Stimulated activated CD4-positive, alpha-beta T cell treated with anti-CD3 and anti-CD28 coated beads, Interleukin-2, amount 100 ng/mL, for 24 hours (primary cell): ENCODE data around the gene AGMAT.
A peak's percentile ranks its signal among the peaks of the same experiment; 100 is the strongest.

Experiments
- DNase-seq, 2 donors: peaks; one replicate each; pipeline ENCODE4 v3.0.0-alpha.2; 2020

The AGMAT gene, protein sequence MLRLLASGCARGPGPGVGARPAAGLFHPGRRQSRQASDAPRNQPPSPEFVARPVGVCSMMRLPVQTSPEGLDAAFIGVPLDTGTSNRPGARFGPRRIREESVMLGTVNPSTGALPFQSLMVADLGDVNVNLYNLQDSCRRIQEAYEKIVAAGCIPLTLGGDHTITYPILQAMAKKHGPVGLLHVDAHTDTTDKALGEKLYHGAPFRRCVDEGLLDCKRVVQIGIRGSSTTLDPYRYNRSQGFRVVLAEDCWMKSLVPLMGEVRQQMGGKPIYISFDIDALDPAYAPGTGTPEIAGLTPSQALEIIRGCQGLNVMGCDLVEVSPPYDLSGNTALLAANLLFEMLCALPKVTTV

DNA sequence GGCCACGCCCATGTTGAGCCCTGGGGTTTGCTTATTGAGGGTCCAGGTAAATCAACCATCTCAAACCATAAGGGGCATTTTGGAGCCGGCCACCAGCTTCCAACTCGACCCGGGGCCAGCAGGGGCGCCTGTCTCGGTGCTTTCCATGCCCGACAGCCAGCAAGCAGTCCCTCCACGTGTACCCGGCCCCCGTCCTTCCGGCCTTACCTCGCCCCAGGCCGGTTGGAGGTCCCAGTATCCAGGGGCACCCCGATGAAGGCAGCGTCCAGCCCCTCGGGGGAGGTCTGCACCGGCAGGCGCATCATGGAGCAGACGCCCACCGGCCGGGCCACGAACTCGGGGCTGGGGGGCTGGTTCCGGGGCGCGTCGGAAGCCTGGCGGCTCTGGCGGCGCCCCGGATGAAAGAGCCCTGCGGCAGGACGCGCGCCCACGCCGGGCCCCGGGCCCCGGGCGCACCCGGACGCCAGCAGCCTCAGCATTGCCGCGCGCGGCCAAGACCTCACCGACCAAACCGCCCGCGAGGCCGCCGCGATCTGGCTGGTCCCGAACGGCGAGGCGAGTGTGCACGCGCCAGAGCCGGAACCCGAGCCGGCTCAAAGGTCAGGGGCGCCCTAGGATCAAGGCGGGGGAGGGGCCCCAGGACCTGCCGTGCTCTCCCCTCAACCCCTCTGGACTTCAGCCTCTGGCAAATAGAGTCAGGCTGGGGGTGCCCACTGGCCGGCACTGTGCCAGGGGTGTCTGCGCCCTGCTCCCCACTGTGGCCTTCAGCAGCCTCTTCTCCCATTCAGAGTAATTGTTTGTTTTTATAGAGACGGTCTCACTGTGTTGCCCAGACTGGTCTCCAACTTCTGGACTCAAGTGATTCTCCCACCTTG is at the start of gene AGMAT:
Gene AGMAT, minus strand, starts transcription at position 563 of the 875 bp plus-strand sequence. Its CDS starts 84 bp downstream, at position 479.
- DNase-seq = peak; percentile 71 to 74

DNA sequence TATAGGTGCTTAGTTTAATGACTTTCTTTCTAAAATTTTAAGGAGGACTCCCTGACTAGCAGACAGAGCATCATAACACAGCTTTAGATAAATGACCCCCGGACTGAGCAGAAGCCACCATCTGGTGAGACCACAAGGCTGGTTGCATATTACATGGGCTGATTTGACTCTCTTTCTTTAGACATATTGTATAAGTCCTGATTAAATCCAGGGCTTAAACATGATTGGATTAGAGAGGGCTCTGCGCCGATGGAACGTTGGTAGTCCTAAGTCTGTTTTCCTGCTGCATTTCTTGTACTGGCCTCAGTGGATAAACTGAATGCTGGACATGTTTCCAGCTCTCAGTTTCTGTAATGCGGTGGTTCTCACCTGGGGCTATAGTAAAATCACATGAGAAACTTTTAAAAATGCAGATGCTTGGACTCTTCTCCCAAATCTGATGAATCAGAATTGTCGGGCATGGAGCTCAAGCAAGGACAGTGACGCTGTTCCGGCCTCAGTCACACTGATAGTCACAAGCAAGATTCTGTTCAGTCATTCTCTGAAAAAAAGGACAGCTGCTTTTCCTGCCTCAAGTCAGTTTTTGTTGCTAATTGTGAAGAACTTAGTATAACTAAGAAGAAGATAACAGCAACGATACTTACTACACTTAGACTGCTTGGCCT is 49.0 kb upstream of the AGMAT start:
- no peak for DNase-seq

GRCh38 chr1:15628003-15628402 is 43.2 kb upstream of the AGMAT start:
- DNase-seq = no peak

GRCh38 chr1:15627343-15627988 is 42.6 kb upstream of the AGMAT start:
- no peak for DNase-seq

DNA sequence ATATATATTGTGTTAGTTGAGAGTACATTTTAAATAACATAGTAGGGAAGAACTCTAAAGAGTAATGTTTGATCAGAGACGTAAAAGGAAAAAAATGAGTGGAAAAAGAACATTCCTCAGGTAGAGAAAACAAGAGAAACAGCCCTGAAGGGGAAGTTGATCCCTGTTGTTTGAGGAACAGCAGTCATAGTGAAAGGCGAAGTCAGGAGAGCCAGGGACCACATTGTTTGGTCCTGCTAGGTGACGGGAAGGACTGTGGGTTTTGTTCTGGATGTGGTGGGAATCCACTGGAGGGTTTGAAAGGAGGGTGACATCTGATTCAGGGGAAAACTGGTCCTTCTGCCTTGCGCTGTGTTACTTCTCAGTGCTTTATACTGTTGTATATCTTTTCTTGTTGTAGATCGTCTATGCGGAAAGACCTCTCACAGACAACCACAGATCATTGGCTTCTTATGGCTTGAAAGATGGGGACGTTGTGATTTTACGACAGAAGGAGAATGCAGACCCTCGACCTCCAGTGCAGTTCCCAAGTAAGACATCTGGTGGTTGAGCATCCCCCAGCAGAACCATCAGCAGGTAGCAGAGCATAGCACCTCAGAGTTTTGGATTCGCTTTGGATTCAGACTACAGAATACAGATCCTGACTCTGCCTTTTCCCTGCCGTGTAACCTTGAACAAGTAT is 41.6 kb upstream of the AGMAT start:
- DNase-seq = no peak

DNA sequence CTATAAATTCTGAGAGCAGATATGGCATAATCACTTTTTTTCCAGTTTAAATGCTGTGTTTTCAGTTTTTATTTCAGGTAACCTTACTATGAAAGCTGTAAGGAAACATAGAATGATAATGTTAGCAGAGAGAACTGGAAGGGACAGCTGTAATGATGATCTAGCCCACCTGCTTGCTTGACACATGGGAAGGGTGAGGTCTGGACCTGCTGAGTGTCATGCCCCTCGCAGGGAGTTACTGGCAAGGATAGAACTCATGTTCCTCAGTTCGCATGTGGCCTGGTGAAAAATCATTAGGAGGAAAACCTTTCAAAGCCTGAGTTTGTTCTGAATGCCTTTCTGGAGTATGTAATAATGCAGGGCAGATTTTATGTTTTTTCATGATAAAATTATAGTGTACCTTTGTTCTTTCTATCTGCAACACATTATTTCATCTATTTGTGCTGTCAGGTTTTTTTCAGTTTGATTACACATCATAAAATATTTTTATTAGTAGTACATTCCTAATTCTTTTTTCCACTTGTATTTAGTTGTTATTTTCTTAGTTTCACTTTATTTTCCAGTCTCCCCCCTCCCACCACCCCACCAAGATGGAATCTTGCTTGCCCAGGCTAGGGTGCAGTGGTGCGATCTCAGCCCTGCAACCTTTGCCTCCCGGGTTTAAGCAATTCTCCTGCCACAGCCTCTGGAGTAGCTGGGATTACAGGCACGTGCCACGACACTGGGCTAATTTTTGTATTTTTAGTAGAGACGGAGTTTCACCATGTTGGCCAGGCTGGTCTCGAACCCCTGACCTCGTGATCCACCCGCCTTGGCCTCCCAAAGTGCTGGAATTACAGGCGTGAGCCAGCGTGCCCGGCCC is 40.4 kb upstream of the AGMAT start:
- no peak for DNase-seq

- DNase-seq = no peak
These were observed 39.4 kb upstream of the AGMAT start for GRCh38 chr1:15624133-15624714.

DNA sequence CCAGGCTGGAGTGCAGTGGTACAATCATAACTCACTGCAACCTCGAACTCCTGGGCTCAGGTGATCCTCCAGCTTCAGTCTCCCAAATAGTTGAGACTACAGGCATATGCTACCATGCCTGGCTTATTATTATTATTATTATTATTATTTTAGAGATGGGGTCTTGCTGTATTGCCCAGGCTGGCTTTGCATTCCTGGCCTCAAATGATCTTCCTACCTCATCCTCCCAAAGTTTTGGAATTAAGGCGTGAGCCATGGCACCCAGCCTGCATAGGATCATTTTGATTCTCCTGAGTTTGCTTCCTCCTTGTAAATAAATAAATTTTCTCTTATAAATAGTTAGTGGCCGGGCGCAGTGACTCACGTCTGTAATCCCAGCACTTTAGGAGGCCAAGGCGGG is 38.6 kb upstream of the AGMAT start:
- DNase-seq = no peak

DNA sequence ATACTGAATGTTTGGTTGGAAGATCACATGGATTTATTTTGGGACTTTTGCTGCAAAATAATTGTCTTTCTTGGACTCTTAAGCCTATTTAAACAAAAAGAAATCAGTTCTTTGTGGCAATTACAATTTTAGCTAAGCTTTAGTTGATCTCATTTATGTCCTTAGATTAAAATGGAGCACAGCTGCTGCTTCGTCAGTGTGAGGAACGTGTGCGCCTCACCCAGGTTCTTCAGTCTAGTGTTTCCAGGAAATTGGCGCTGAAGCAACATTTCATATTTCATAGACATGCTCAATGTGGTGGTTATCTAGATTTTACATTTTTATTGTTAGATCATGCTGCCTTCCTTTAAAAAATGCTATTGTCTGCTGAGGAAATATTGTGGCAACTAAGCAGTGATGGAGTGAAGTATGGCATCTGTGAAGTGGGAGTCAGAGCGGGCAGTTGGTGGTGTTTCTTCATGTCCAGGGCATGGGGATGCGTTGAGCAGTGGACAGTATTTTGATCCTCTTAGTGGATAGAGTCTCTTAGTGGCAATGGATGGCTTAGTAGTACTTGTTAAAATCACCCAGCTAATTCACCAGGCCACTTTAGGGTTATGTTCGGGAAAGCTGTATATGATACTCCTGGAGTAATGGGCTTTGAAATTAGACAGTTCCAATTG is 38.0 kb upstream of the AGMAT start:
- no peak for DNase-seq

DNA sequence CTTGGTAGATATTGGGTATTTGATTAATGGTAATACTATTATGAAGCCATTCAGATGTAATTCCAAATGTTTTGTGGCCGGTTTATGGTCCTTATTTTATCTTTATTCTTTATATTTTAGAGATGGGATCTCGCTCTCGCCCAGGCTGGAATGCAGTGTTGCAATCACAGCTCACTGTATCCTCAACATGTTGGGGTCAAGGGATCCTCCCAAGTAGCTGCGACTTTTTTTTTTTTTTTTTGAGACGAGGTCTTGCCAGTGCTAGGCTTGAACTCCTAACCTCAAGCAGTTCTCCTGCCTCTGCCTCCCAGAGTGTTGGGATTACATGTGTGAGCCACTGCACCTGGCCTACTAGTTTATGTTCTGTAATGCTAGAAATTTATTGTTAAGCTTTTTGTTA is 37.1 kb upstream of the AGMAT start:
- DNase-seq = no peak

DNA sequence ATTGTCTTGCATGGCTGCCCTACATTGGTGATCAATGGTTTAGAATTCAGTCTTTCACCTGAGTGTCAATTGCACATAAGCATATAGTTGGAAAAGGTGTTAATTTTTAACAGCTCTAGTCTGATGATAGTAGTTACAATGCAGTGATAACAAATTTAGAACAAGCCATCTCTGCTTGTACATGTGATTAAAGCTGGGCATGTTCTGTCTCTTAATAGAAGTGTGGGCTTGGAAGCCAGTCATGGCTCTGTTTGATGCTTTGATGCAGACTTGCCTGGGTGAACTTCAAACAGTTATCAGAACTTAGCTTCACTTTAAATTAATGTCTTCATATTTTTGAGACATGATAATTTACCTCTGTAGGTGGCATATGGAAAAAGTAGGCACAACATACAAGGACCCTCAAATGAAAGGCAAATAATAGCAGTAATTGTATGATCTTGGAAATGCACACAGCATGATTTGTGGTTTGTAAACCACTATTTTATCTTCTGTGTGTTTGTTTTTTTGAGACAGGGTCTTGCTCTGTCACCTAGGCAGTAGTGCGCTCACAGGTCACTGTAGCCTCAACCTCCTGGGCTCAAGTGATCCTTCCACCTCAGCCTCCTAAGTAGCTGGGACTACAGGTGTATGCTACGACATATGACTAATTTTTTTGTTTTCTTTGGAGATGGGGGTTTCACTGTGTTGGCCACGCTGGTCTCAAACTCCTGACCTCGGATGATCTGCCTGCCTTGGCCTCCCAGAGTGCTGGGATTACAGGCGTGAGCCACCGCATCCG is 36.2 kb upstream of the AGMAT start:
- DNase-seq = no peak

DNA sequence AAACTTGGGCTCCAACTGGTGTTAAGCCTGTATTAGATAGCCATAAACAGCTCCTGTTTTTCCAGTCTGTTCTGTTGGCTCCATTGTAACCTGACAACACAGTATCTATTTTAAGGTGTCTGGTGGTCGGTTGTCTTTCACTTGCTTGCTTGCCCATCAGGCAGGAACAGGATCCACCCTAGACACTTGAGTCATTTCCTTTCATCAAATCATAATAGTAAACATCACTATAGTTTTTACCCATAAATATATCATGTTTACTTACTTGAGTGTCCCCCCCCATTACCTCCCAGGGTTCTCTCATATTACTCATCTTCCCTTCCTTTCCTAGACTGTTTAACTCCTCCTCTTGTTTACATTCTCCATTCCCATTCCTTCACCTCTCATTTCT is 35.3 kb upstream of the AGMAT start:
- no peak for DNase-seq

GRCh38 chr1:15618655-15619525 is 34.0 kb upstream of the AGMAT start:
- DNase-seq = no peak

DNA sequence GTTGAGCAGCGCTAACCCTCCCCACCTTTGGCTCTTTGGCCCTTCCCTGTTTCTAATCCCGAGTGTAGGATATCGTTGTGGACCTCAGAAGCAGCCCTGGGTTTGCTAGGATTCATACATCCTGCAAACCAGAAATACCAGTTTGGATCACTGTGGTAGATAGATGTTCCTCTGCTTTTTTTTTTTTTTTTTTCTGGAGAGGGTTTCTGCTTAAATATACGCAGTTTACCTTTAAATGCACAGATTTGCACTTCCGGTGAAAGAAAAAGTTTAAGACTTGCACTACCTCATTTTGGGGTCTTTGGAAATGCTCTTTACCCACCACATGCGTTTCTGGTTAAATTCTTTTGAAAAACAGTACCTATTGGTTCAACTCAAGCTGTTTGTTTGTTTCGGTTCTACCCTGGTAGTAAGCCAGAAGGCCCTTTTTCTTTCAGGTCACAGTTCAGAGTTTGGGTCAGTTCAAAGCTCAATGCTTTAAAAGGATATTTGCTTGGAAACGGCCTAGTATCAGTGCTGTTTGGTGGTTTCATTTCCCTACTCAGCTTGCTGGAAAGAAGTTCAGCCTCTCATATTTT is 33.3 kb upstream of the AGMAT start:
- no peak for DNase-seq

GRCh38 chr1:15617173-15618076 is 32.6 kb upstream of the AGMAT start, which contains the start of gene DDI2:
Gene DDI2 (plus strand): TSS chr1:15617458. CDS start chr1:15617671, 213 bp downstream.
- peak; percentile 93 to 94 for DNase-seq

DNA sequence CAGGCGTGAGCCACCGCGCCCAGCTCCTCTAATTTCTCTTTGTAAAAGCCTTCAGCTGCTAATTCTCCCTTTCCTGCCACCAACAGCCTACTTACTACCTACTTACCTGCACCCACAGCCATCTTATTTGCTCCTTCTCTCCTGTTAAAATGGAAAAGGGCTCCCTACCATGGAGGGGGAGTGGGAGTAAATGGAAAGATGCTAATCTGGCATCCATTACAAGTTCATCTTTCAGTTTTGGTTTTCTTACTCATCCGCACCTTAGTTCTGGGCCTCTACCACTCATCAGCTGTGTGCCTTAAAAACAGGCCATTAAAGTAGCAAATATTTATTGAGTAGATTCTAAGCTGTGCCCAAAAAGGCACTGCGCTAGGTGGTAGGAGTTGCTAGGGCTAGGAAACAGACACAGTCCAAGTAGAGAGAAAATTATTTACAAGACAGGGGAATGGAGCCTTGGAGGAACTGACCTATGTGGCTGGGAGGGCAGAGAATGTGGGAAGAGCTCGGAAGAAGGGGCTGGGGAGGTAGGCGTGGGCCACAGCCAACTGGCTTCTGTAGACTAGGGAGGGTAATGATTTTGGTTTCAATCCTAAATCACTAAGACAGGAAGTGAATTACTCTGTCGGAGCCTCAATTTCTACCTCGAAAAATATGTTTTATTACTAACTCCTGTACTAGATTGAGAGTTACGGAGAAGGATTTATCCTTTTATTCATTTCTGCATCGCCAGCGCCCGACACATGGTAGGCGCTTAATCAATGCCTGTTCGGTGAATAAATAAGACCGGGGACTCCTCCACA is 31.7 kb upstream of the AGMAT start:
- DNase-seq = peak in 1 of 2 donors; percentile 29
